Loucy (cell line): Measurements from ENCODE around the gene CALN1.

ENCODE experiments used
- CTCF ChIP-seq: fragments of 200-600 bp; sonication (generic); conservative IDR thresholded peaks from 2 replicates; pipeline ENCODE4 v1.5.1; 2014; ENCODE audit warnings: mild to moderate bottlenecking, antibody characterized with exemption, low read length
- EZH2phosphoT487 ChIP-seq: fragments of 200-600 bp; IDR thresholded peaks from 2 replicates; pipeline ENCODE4 v1.6.1; 2018; ENCODE audit warnings: antibody characterized with exemption, mild to moderate bottlenecking, moderate library complexity, borderline replicate concordance

GRCh38 chr7:72118366-72118765, 293.8 kb downstream of the CALN1 start:
- TF ChIP-seq CTCF: no peak
- TF ChIP-seq EZH2phosphoT487: no peak
